Measurements from ENCODE around the gene AAK1. TPM values are rescaled to one million over a fixed set of nuclear protein-coding genes. Genes with fewer than 3 reads are reported as not detected.
"Not testable (repeated sequence)": the region's sequence is repeated elsewhere in the genome, so short reads cannot be mapped to it uniquely, and the experiment has no call there.

Gene AAK1
- total and polyA plus RNA-seq, 4 donors = 6.9 to 95.6 (median 51.0) TPM

DNA sequence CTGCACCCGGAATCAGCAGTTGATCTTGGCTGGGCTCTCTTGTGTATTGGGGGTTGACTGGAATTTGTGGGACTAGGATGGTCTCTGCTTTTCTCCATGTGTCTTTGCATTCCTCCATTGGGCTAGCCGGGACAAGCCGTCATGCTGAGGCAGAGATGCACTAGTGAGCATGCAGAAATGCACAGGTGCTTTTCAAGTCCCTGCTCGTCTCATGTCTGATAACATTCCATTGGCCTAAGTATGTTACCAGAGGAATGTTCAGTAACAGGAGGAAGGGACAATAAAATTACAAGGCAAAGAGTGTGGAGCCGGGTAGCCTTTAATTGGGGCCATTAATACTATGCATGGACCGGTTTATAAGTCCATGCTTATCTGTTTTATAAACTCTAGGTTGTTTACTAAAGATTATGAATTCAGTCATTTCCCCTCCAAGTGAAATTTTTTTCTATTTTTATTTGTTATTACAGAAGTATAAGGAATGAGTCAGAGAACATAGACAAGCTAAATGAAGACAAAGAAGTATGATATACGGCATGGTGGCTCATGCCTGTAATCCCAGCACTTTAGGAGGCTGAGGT lies 24.4 kb upstream of the AAK1 start:
- no peak for DNase-seq
- Histone ChIP-seq H3K4me3 (ENCODE audit: low read length in 2 of 2) (no peak overlapping the region), H3K27ac (ENCODE audit: low read depth in 1 of 2, low read length in 2 of 2) (peak overlapping the region in 1 of 2 donors; percentile 13), H3K36me3 (ENCODE audit: control insufficient read depth in 1 of 2, insufficient read depth in 2 of 2, low read length in 1 of 2) (no peaks in the 10 kb centered on the region), H3K27me3 (ENCODE audit: control insufficient read depth in 1 of 2, insufficient read depth in 2 of 2, low read length in 1 of 2) (no peaks in the 10 kb centered on the region), H3K9me3 (ENCODE audit: control insufficient read depth, low read length) (no peaks in the 10 kb centered on the region), H3K4me1 (ENCODE audit: control insufficient read depth in 1 of 2, insufficient read depth in 2 of 2, low read length in 2 of 2) (peaks cover 0 to 4% of the 10 kb centered on the region in 2 donors)
- 20 to 24% methylated on average over 7 of the region's 7 CpGs for WGBS, 2 donors
- ATAC-seq (ENCODE audit: low FRiP score) = no peak
- intact Hi-C loops (cut with DNase I) = no loop called here

DNA sequence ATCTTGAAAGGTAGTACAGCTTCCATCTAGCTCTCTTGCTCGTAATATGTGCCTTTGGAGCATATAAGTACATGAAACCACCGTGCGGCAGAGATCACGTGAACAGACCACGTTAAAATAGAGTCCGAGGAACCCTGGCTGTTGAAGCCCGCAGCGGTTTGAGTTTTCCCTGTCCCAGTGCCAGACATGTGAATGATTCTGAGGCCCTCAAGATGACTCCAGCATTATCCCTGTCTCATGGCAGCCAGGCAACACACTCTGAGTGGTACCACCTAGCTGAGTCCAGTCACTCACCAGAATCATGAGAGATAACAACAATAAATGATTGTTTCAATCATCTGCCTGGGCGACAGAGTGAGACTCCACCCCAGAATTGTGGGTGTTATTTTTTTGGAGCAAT lies 21.6 kb upstream of the AAK1 start:
- Histone ChIP-seq H3K4me1 (ENCODE audit: control insufficient read depth in 1 of 2, insufficient read depth in 2 of 2, low read length in 2 of 2) (peaks cover 0 to 4% of the 10 kb centered on the region in 2 donors), H3K36me3 (ENCODE audit: control insufficient read depth in 1 of 2, insufficient read depth in 2 of 2, low read length in 1 of 2) (no peaks in the 10 kb centered on the region), H3K27me3 (ENCODE audit: control insufficient read depth in 1 of 2, insufficient read depth in 2 of 2, low read length in 1 of 2) (no peaks in the 10 kb centered on the region), H3K4me3 (ENCODE audit: low read length in 2 of 2) (no peak overlapping the region), H3K9me3 (ENCODE audit: control insufficient read depth, low read length) (no peaks in the 10 kb centered on the region), H3K27ac (ENCODE audit: low read depth in 1 of 2, low read length in 2 of 2) (no peak overlapping the region)
- WGBS, 2 donors = 92 to 94% methylated on average over 9 of the region's 9 CpGs
- no peak for DNase-seq
- ATAC-seq (ENCODE audit: low FRiP score) = no peak
- intact Hi-C loops (cut with DNase I) = no loop called here

DNA sequence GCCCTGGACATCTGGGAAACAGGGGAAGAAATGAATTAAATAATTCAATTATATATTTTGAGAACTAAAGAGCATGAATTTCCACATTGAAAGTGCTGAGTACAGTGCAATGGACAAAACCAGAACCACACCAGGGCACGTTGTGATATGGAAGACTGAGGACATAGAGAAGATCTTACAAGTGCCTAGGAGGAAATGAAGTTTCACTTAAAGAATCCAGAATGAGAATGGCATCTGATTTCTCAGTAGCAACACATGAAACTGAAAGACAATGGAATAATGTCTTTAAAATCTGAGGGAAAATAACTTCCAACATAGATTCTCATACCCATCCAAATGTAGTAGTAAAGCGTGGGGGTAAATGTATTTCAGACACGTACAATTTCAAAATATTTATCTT lies 20.3 kb upstream of the AAK1 start:
- Histone ChIP-seq H3K4me1 (ENCODE audit: control insufficient read depth in 1 of 2, insufficient read depth in 2 of 2, low read length in 2 of 2) (peaks cover 0 to 4% of the 10 kb centered on the region in 2 donors), H3K9me3 (ENCODE audit: control insufficient read depth, low read length) (no peaks in the 10 kb centered on the region), H3K4me3 (ENCODE audit: low read length in 2 of 2) (no peak overlapping the region), H3K36me3 (ENCODE audit: control insufficient read depth in 1 of 2, insufficient read depth in 2 of 2, low read length in 1 of 2) (no peaks in the 10 kb centered on the region), H3K27me3 (ENCODE audit: control insufficient read depth in 1 of 2, insufficient read depth in 2 of 2, low read length in 1 of 2) (no peaks in the 10 kb centered on the region), H3K27ac (ENCODE audit: low read depth in 1 of 2, low read length in 2 of 2) (no peak overlapping the region)
- DNase-seq = no peak
- ATAC-seq (ENCODE audit: low FRiP score) = no peak
- intact Hi-C loops (cut with DNase I) = no loop called here
- WGBS, 2 donors = 92 to 95% methylated on average over 3 of the region's 3 CpGs

DNA sequence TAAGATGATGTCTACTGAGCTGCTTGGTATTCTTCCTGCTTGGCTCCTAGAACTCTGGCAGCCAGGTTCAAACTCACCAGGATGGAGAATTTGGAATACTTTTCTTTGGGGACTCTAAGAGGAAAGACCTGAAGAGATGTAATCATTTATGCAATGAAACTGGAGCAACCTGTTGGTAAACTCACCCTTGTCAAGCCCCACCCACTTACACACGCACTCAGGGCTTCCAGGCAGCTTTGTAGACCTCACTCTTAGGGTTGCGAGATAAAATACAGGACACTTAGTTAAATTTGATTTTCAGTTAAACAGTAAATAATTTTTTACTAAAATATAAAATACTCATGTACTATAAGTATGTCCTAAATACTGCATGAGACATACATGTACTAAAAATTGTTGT lies 19.0 kb upstream of the AAK1 start:
- WGBS, 2 donors = 100% methylated on average over 1 to 2 of the region's 2 CpGs

DNA sequence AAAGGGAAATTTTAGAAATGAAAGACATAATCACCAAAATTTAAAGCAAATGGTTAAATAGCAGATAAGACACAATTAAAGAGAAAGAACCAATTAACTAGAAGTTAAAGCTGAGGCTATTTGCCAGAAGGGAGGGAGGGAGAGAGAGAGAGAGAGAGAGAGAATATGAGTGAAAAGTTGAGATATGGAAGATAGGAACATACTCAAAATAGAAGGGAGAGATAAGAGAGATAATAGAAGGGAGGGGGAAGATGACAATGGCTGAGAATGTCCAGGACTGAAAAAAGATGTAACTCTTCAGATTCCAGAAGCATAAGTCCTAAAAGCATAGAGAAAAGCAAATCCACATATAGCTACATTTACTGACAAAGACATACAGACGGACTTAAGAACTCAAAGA lies 17.1 kb upstream of the AAK1 start:
- Histone ChIP-seq H3K9me3 (ENCODE audit: control insufficient read depth, low read length) (no peaks in the 10 kb centered on the region), H3K27ac (ENCODE audit: low read depth in 1 of 2, low read length in 2 of 2) (no peak overlapping the region), H3K27me3 (ENCODE audit: control insufficient read depth in 1 of 2, insufficient read depth in 2 of 2, low read length in 1 of 2) (no peaks in the 10 kb centered on the region), H3K4me3 (ENCODE audit: low read length in 2 of 2) (no peak overlapping the region), H3K36me3 (ENCODE audit: control insufficient read depth in 1 of 2, insufficient read depth in 2 of 2, low read length in 1 of 2) (no peaks in the 10 kb centered on the region), H3K4me1 (ENCODE audit: control insufficient read depth in 1 of 2, insufficient read depth in 2 of 2, low read length in 2 of 2) (no peaks in the 10 kb centered on the region)
- ATAC-seq (ENCODE audit: low FRiP score) (no peak), DNase-seq (no peak)
- intact Hi-C loops (cut with DNase I) = no loop called here
- WGBS, 2 donors = 86 to 93% methylated on average over 1 of the region's 1 CpG

More for the DNA sequence above, 19.0 kb upstream of the AAK1 start:
- intact Hi-C loops (cut with DNase I); H3K4me3 ChIP-seq (ENCODE audit: low read length in 2 of 2); H3K9me3 ChIP-seq (ENCODE audit: control insufficient read depth, low read length); DNase-seq; H3K27ac ChIP-seq (ENCODE audit: low read depth in 1 of 2, low read length in 2 of 2); H3K4me1 ChIP-seq (ENCODE audit: control insufficient read depth in 1 of 2, insufficient read depth in 2 of 2, low read length in 2 of 2); H3K36me3 ChIP-seq (ENCODE audit: control insufficient read depth in 1 of 2, insufficient read depth in 2 of 2, low read length in 1 of 2); ATAC-seq (ENCODE audit: low FRiP score); H3K27me3 ChIP-seq (ENCODE audit: control insufficient read depth in 1 of 2, insufficient read depth in 2 of 2, low read length in 1 of 2): not testable (repeated sequence)

DNA sequence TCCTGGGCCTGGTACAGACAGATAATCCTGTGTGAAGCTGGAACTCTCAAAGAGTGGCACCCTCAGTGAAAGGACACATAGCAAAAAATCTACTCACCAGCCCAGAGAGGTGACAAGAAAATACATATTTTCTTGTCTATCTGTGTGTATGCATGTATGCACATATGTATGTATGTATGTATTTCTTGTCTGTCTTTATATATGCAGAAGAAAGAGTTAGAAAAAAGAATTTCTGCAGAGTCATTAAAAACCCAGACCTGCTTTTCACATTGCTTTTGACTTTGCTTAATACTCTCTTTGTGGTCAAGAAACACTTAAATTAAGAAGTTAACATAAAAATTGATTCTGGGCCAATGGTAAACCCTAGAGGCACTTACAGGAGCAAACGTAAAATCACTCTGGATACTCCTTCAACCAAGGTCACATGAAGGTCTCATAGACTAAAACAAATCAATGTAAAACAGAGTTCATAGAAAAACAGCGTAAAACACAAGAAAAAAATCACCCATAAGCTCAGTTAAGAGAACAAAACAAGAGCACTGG lies 16.5 kb upstream of the AAK1 start:
- intact Hi-C loops (cut with DNase I) = no loop called here
- DNase-seq (no peak), ATAC-seq (ENCODE audit: low FRiP score) (no peak)
- Histone ChIP-seq H3K4me1 (ENCODE audit: control insufficient read depth in 1 of 2, insufficient read depth in 2 of 2, low read length in 2 of 2) (no peaks in the 10 kb centered on the region), H3K36me3 (ENCODE audit: control insufficient read depth in 1 of 2, insufficient read depth in 2 of 2, low read length in 1 of 2) (no peaks in the 10 kb centered on the region), H3K27me3 (ENCODE audit: control insufficient read depth in 1 of 2, insufficient read depth in 2 of 2, low read length in 1 of 2) (no peaks in the 10 kb centered on the region), H3K27ac (ENCODE audit: low read depth in 1 of 2, low read length in 2 of 2) (no peak overlapping the region), H3K4me3 (ENCODE audit: low read length in 2 of 2) (no peak overlapping the region), H3K9me3 (ENCODE audit: control insufficient read depth, low read length) (no peaks in the 10 kb centered on the region)
- 65 to 68% methylated on average over 2 of the region's 2 CpGs for WGBS, 2 donors

DNA sequence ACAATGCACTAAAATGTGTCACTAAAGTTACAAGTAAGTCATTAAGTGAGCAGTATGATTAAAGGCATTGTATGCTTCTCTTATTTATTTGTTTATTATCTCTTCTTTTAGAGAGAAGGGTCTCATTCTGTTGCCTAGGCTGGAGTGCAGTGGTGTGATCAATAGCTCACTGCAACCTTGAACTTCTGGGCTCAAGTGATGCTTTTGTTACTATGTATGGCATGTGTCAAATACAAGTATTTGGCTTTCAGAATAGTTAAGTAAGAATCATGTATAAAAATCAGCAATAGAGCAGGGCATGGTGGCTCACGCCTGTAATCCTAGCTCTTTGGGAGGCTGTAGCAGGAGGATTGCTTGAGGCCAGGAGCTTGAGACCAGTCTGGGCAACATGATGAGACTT lies 15.8 kb upstream of the AAK1 start:
- 95 to 100% methylated on average over 1 of the region's 1 CpG for WGBS, 2 donors

DNA sequence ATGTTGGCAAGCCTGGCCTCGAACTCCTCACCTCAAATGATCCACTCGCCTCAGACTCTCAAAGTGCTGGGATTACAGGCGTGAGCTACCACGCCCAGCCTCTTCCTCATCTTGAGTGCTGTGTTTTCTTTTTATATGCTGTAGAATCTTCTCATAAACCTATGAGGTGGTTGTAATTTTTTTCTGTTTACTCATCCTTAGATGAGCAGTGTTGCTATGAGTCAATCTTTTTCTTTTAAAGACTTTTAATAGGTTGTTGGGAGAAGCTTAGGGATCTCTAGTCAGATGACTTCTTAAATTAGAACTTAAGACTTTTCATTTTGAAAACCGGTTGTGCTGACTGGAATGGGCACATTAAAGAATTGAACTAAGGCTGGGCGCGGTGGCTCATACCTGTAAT lies 8.7 kb upstream of the AAK1 start:
- DNase-seq = no peak
- Histone ChIP-seq H3K9me3 (ENCODE audit: control insufficient read depth, low read length) (no peaks in the 10 kb centered on the region), H3K4me1 (ENCODE audit: control insufficient read depth in 1 of 2, insufficient read depth in 2 of 2, low read length in 2 of 2) (no peaks in the 10 kb centered on the region), H3K27me3 (ENCODE audit: control insufficient read depth in 1 of 2, insufficient read depth in 2 of 2, low read length in 1 of 2) (no peaks in the 10 kb centered on the region), H3K36me3 (ENCODE audit: control insufficient read depth in 1 of 2, insufficient read depth in 2 of 2, low read length in 1 of 2) (no peaks in the 10 kb centered on the region), H3K27ac (ENCODE audit: low read depth in 1 of 2, low read length in 2 of 2) (no peak overlapping the region), H3K4me3 (ENCODE audit: low read length in 2 of 2) (no peak overlapping the region)
- ATAC-seq (ENCODE audit: low FRiP score) = no peak
- 92 to 94% methylated on average over 7 of the region's 7 CpGs for WGBS, 2 donors
- intact Hi-C loops (cut with DNase I) = no loop called here

More for the DNA sequence above, 15.8 kb upstream of the AAK1 start:
- Histone ChIP-seq H3K36me3 (ENCODE audit: control insufficient read depth in 1 of 2, insufficient read depth in 2 of 2, low read length in 1 of 2) (no peaks in the 10 kb centered on the region), H3K27me3 (ENCODE audit: control insufficient read depth in 1 of 2, insufficient read depth in 2 of 2, low read length in 1 of 2) (no peaks in the 10 kb centered on the region), H3K9me3 (ENCODE audit: control insufficient read depth, low read length) (no peaks in the 10 kb centered on the region), H3K27ac (ENCODE audit: low read depth in 1 of 2, low read length in 2 of 2) (no peak overlapping the region), H3K4me1 (ENCODE audit: control insufficient read depth in 1 of 2, insufficient read depth in 2 of 2, low read length in 2 of 2) (no peaks in the 10 kb centered on the region), H3K4me3 (ENCODE audit: low read length in 2 of 2) (no peak overlapping the region)
- intact Hi-C loops (cut with DNase I) = no loop called here
- ATAC-seq (ENCODE audit: low FRiP score) (no peak), DNase-seq (no peak)

DNA sequence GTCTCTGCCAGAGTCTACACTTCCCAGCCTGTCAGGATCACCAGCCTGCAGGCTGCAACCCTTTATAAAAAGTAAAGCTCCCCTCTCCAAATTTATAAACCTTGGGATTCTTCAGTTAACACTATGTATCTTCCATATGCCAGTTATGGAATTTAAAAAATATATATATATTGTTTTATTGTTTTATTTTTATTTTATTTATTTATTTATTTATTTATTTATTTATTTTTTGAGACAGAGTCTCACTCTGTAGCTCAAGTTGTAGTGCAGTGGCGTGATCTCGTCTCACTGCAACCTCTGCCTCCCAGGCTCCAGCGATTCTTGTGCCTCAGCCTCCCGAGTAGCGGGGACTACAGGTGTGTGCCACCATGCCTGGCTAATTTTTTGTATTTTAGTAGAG lies 3.7 kb upstream of the AAK1 start:
- intact Hi-C loops (cut with DNase I) = loop anchor here (10.0 kb wide), 2 partner anchors 48 to 82 kb away; no protein-coding TSS in a partner anchor
- H3K4me1 ChIP-seq (ENCODE audit: control insufficient read depth in 1 of 2, insufficient read depth in 2 of 2, low read length in 2 of 2) = not testable (repeated sequence)

More for the DNA sequence above, 3.7 kb upstream of the AAK1 start:
- not testable (repeated sequence) for H3K4me3 ChIP-seq (ENCODE audit: low read length in 2 of 2); DNase-seq; H3K27ac ChIP-seq (ENCODE audit: low read depth in 1 of 2, low read length in 2 of 2); H3K27me3 ChIP-seq (ENCODE audit: control insufficient read depth in 1 of 2, insufficient read depth in 2 of 2, low read length in 1 of 2); ATAC-seq (ENCODE audit: low FRiP score); H3K36me3 ChIP-seq (ENCODE audit: control insufficient read depth in 1 of 2, insufficient read depth in 2 of 2, low read length in 1 of 2); H3K9me3 ChIP-seq (ENCODE audit: control insufficient read depth, low read length)
- WGBS, 2 donors = 97 to 98% methylated on average over 5 of the region's 5 CpGs
